PC-9 (cell line): Measurements from ENCODE around the gene ZSCAN5B. TPM values are rescaled to one million over a fixed set of nuclear protein-coding genes. Genes with fewer than 3 reads are reported as not detected.
A peak's percentile ranks its signal among the peaks of the same experiment; 100 is the strongest.

ENCODE experiments used
- BruUV-seq: library from RNA; stranded (reverse); fragments of 400-500 nt; replicated peaks from 2 replicates; lab custom pipeline; 2021; lab: Mats Ljungman, UMichigan
- CTCF ChIA-PET: fragments of 300-600 bp; sonication (Branson Sonifier 250); formaldehyde crosslinking; loops from one replicate; lab custom pipeline; 2022; ENCODE audit warnings: antibody characterized with exemption; lab: Charles Lee
- POLR2A ChIA-PET: fragments of 300-600 bp; sonication (Branson Sonifier 250); formaldehyde crosslinking; loops from one replicate; lab custom pipeline; 2022; ENCODE audit warnings: antibody characterized with exemption; ENCODE audit not compliant: unreplicated experiment; lab: Charles Lee
- DNase-seq, 2 experiments: peaks; one replicate each; pipeline versions ENCODE4 v3.0.0 to v3.0.0-alpha.2; 2015 to 2022; ENCODE audit warnings: mixed read lengths in 1 of 2
- H2AFZ ChIP-seq: fragments of 200-600 bp; sonication (generic); 2 replicates; pipeline ENCODE4 v1.8.1; 2017; ENCODE audit warnings: antibody characterized with exemption
- H3F3A ChIP-seq: fragments of 200-600 bp; sonication (generic); 2 replicates; pipeline ENCODE4 v1.8.1; 2017; ENCODE audit warnings: antibody characterized with exemption, mild to moderate bottlenecking, low read depth; ENCODE audit not compliant: insufficient read depth
- H3K27ac ChIP-seq: fragments of 200-600 bp; sonication (generic); 2 replicates; pipeline ENCODE4 v1.6.1; 2016; ENCODE audit warnings: mixed run types
- H3K27me3 ChIP-seq: fragments of 200-600 bp; sonication (generic); 2 replicates; pipeline ENCODE4 v1.6.1; 2016; ENCODE audit warnings: low read depth, mixed run types; ENCODE audit not compliant: insufficient read depth
- H3K36me3 ChIP-seq: fragments of 200-600 bp; sonication (generic); 2 replicates; pipeline ENCODE4 v1.6.1; 2016; ENCODE audit warnings: low read depth, mixed run types
- H3K4me1 ChIP-seq: fragments of 200-600 bp; sonication (generic); replicated peaks from 2 replicates; pipeline ENCODE4 v1.6.1; 2016; ENCODE audit warnings: mixed run types; ENCODE audit not compliant: insufficient read depth
- H3K4me2 ChIP-seq: fragments of 200-600 bp; sonication (generic); 2 replicates; pipeline ENCODE4 v1.6.1; 2017; ENCODE audit warnings: mixed run types
- H3K4me3 ChIP-seq: fragments of 200-600 bp; sonication (generic); 2 replicates; pipeline ENCODE4 v1.6.1; 2016; ENCODE audit warnings: mixed run types
- H3K79me2 ChIP-seq: fragments of 200-600 bp; sonication (generic); 2 replicates; pipeline ENCODE4 v1.6.1; 2017; ENCODE audit warnings: low read depth, mixed run types
- H3K9me2 ChIP-seq: fragments of 200-600 bp; sonication (generic); 2 replicates; pipeline ENCODE4 v1.8.1; 2017; ENCODE audit warnings: mild to moderate bottlenecking; ENCODE audit not compliant: insufficient read depth
- H3K9me3 ChIP-seq: fragments of 200-600 bp; sonication (generic); 2 replicates; pipeline ENCODE4 v1.8.1; 2016; ENCODE audit warnings: low read depth; ENCODE audit not compliant: insufficient read depth
- H4K20me1 ChIP-seq: fragments of 200-600 bp; sonication (generic); 2 replicates; pipeline ENCODE4 v1.8.1; 2017; ENCODE audit not compliant: insufficient read depth
- CTCF ChIP-seq: fragments of 200-600 bp; sonication (generic); conservative IDR thresholded peaks from 2 replicates; pipeline ENCODE4 v1.6.1; 2017; ENCODE audit warnings: mixed run types, antibody characterized with exemption, mild to moderate bottlenecking, moderate library complexity
- EZH2 ChIP-seq: fragments of 200-600 bp; sonication (generic); IDR thresholded peaks from 2 replicates; pipeline ENCODE4 v1.8.0; 2017; ENCODE audit warnings: antibody characterized with exemption, low read depth
- intact Hi-C: fragments of 100-400 bp; cut with micrococcal nuclease; formaldehyde crosslinking; loops from one replicate; pipeline ENCODE4 v1.10.0; 2022; ENCODE audit not compliant: unreplicated experiment
- total RNA-seq: library from RNA; stranded (reverse); gene quantifications from 2 replicates; pipeline ENCODE4 v1.2.3, GENCODE V29; 2021

Gene ZSCAN5B
- total RNA-seq, 1 experiment from 2014 or later: not detected

- Histone ChIP-seq H3K27ac (no peak overlapping the region), H3K9me2 (no peaks in the 10 kb centered on the region), H3K4me3 (no peak overlapping the region), H3K9me3 (no peaks in the 10 kb centered on the region), H3K36me3 (peaks cover 11% of the 10 kb centered on the region; the same call in 1 of the 2 replicates), H3K4me2 (no peak overlapping the region), H3K27me3 (no peaks in the 10 kb centered on the region), H2AFZ (no peak overlapping the region), H3K79me2 (peaks cover 55% of the 10 kb centered on the region), H4K20me1 (peaks cover 32% of the 10 kb centered on the region), H3F3A (peaks cover 13% of the 10 kb centered on the region), H3K4me1 (peaks cover 17% of the 10 kb centered on the region)
- POLR2A ChIA-PET: interaction anchor here (0.7 kb wide), 1 partner anchor 9 kb away, joined by 4 read pairs; no protein-coding TSS in a partner anchor
- peak in 1 of 2 experiments; percentile 31 for DNase-seq
- BruUV-seq: no TSS peak
- intact Hi-C loops: no loop called here
- CTCF ChIA-PET: no interaction called here
- TF ChIP-seq EZH2 (no peak), CTCF (no peak)
These were observed 51.9 kb downstream of the ZSCAN5B start for GRCh38 chr19:56145698-56146097.

GRCh38 chr19:56144831-56145230 is 52.8 kb downstream of the ZSCAN5B start:
- no peaks in the 10 kb centered on the region for H3K9me2 ChIP-seq
- H3F3A ChIP-seq: peaks cover 13% of the 10 kb centered on the region
- H3K36me3 ChIP-seq: peaks cover 4% of the 10 kb centered on the region; the same call in 1 of the 2 replicates
- intact Hi-C loops: loop anchor here (5.0 kb wide), 1 partner anchor 493 kb away; no protein-coding TSS in a partner anchor
- H3K27ac ChIP-seq: no peak overlapping the region
- peaks cover 48% of the 10 kb centered on the region for H3K79me2 ChIP-seq
- no peaks in the 10 kb centered on the region for H3K27me3 ChIP-seq
- peaks cover 31% of the 10 kb centered on the region for H4K20me1 ChIP-seq
- no TSS peak for BruUV-seq
- peak in 1 of 2 experiments; percentile 28 for DNase-seq
- TF ChIP-seq CTCF: no peak
- no peak for TF ChIP-seq EZH2
- POLR2A ChIA-PET: no interaction called here
- CTCF ChIA-PET: interaction anchor here (0.6 kb wide), 1 partner anchor 33 kb away, joined by 5 read pairs; no protein-coding TSS in a partner anchor
- H3K4me3 ChIP-seq: no peak overlapping the region
- H3K4me2 ChIP-seq: no peak overlapping the region
- no peaks in the 10 kb centered on the region for H3K9me3 ChIP-seq
- H2AFZ ChIP-seq: no peak overlapping the region
- peaks cover 23% of the 10 kb centered on the region for H3K4me1 ChIP-seq

GRCh38 chr19:56144376-56144775 is 53.2 kb downstream of the ZSCAN5B start:
- ChIA-PET CTCF (interaction anchor here (0.6 kb wide), 1 partner anchor 33 kb away, joined by 5 read pairs; no protein-coding TSS in a partner anchor), POLR2A (no interaction called here)
- peaks cover 13% of the 10 kb centered on the region for H3F3A ChIP-seq
- H3K4me1 ChIP-seq: peaks cover 25% of the 10 kb centered on the region
- H3K9me3 ChIP-seq: no peaks in the 10 kb centered on the region
- H3K9me2 ChIP-seq: no peaks in the 10 kb centered on the region
- no peak overlapping the region for H2AFZ ChIP-seq
- H3K79me2 ChIP-seq: peaks cover 44% of the 10 kb centered on the region
- H3K27me3 ChIP-seq: no peaks in the 10 kb centered on the region
- peaks cover 26% of the 10 kb centered on the region for H4K20me1 ChIP-seq
- intact Hi-C loops: loop anchor here (5.0 kb wide), 1 partner anchor 492 kb away; no protein-coding TSS in a partner anchor
- no peak for DNase-seq
- BruUV-seq: no TSS peak
- TF ChIP-seq CTCF: no peak
- TF ChIP-seq EZH2: no peak
- no peaks in the 10 kb centered on the region; the same call in 1 of the 2 replicates for H3K36me3 ChIP-seq
- no peak overlapping the region for H3K4me3 ChIP-seq
- no peak overlapping the region for H3K4me2 ChIP-seq
- no peak overlapping the region for H3K27ac ChIP-seq
